Left ventricle myocardium inferior (tissue), 1 donor: ENCODE data around the gene SLC25A44. TPM values are rescaled to one million over a fixed set of nuclear protein-coding genes. Genes with fewer than 3 reads are reported as not detected.

Experiments used
- DNase-seq: peaks from one replicate; pipeline ENCODE4 v3.0.0-alpha.2; 2020
- H3K27ac ChIP-seq: fragments of 200-600 bp; replicated peaks from 2 replicates; pipeline ENCODE4 v1.8.0; 2021
- H3K27me3 ChIP-seq: fragments of 200-600 bp; 2 replicates; pipeline ENCODE4 v1.8.0; 2021; ENCODE audit warnings: low read depth
- H3K36me3 ChIP-seq: fragments of 200-600 bp; 2 replicates; pipeline ENCODE4 v1.8.0; 2021
- H3K4me1 ChIP-seq: fragments of 200-600 bp; 2 replicates; pipeline ENCODE4 v1.8.0; 2021
- H3K4me3 ChIP-seq: fragments of 200-600 bp; 2 replicates; pipeline ENCODE4 v1.8.0; 2021; ENCODE audit warnings: mild to moderate bottlenecking, moderate library complexity
- H3K9me3 ChIP-seq: fragments of 200-600 bp; replicated peaks from 2 replicates; pipeline ENCODE4 v1.8.0; 2021
- intact Hi-C: fragments of 100-400 bp; cut with micrococcal nuclease; formaldehyde crosslinking; loops from one replicate; pipeline ENCODE4 v1.11.0; 2022
- total RNA-seq: library from RNA; stranded (reverse); fragmentation: NEBNext Ultra II Directional; extraction: Animal tissue kit (Norgen Biotek cat#: 25700); gene quantifications from one replicate; pipeline ENCODE4 v1.2.1, GENCODE V29; 2021
- TF ChIP-seq, protein P1 (sequence below): fragments of 200-600 bp; IDR thresholded peaks from 2 replicates; pipeline ENCODE4 v1.8.0; 2021; ENCODE audit warnings: antibody characterized with exemption, mild to moderate bottlenecking, borderline replicate concordance
- donor health status: DM: no; HTN: yes; CAD: no; lungs with severe emphysema.

Gene SLC25A44
- total RNA-seq, 1 donor from 2014 or later = 14.4 TPM

DNA sequence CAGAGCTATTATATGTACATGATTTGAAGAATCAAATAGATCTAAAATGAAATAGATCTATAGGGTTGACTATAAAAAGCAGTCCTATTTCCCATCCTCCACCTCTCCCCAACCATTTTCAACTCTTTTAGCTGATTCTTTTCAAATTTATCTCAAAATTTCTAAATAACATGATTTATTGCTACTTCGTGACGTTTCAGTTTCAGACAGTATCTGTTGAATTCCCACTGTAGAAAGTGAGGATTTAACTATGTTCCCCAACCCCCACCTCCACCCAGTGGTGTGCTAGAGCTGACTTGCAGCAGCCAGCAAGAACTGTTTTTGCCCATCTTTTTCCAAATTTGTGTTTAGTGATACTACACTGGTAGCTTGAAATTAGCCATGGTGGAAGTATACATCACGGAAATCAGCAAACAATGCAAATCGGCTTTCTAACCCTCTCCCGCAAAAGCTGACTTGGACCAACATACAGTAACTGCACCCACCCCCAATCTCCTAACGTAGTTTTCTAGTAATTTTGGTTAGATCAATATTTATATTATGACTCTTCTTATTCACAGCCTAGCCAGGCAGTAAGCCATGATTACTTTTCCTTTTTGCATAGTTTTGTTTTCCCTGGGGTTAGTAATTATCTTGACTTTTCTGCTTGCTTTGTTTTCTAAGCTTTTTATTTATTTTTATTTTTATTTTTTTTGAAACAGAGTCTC is 29.6 kb upstream of the SLC25A44 start:
- no peaks in the 10 kb centered on the region for H3K27me3 ChIP-seq
- intact Hi-C loops = no loop called here
- H3K36me3 ChIP-seq = no peaks in the 10 kb centered on the region
- TF ChIP-seq, protein P1, sequence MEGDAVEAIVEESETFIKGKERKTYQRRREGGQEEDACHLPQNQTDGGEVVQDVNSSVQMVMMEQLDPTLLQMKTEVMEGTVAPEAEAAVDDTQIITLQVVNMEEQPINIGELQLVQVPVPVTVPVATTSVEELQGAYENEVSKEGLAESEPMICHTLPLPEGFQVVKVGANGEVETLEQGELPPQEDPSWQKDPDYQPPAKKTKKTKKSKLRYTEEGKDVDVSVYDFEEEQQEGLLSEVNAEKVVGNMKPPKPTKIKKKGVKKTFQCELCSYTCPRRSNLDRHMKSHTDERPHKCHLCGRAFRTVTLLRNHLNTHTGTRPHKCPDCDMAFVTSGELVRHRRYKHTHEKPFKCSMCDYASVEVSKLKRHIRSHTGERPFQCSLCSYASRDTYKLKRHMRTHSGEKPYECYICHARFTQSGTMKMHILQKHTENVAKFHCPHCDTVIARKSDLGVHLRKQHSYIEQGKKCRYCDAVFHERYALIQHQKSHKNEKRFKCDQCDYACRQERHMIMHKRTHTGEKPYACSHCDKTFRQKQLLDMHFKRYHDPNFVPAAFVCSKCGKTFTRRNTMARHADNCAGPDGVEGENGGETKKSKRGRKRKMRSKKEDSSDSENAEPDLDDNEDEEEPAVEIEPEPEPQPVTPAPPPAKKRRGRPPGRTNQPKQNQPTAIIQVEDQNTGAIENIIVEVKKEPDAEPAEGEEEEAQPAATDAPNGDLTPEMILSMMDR = no peak
- no peak overlapping the region for H3K4me3 ChIP-seq
- no peak overlapping the region for H3K27ac ChIP-seq
- no peak for DNase-seq
- H3K9me3 ChIP-seq = no peaks in the 10 kb centered on the region
- H3K4me1 ChIP-seq = peaks cover 34% of the 10 kb centered on the region

DNA sequence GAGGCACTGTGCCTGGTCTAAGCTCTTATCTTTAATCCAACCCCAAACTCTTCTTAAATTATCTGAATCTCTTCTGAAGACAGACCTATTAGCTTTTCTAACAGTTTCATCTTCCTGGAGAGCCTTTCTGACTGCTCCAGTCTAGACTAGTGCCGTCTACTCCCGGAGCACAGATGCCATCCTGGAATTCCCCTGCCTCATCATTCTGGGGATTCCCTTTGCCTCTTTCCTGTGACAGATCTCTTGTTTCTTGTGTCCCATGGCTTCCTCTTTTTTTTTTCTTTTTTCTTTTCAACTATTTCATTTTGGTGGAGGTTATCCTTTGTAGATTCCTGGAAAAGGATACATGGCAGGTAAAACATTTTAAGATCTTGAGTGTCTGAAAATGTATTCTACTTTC is 28.8 kb upstream of the SLC25A44 start:
- TF ChIP-seq, protein P1 = no peak
- Histone ChIP-seq H3K27ac (no peak overlapping the region), H3K9me3 (no peaks in the 10 kb centered on the region), H3K36me3 (no peaks in the 10 kb centered on the region), H3K4me1 (peaks cover 31% of the 10 kb centered on the region), H3K27me3 (no peaks in the 10 kb centered on the region), H3K4me3 (no peak overlapping the region)
- intact Hi-C loops = no loop called here
- no peak for DNase-seq

DNA sequence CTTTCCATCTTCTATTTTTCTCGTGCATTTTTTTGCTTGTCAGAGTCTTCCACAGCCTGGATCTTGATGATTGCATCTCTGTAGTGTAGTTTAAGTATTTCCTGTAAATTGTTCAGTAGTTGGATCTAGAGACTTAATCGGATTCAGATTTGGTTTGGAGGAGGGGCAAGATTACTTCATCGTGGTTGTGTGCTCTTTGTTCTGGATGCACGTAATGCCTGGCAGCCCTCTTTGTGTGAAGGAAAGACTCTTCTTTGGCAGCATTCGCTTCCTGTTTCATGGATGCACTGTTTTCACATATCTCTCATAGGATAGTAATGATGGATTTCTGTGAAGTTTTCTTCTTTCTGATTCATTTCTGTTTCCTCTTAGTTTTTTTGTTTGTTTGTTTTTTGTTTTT is 26.4 kb upstream of the SLC25A44 start:
- Histone ChIP-seq H3K4me1 (peaks cover 8% of the 10 kb centered on the region), H3K27ac (no peak overlapping the region), H3K36me3 (no peaks in the 10 kb centered on the region), H3K27me3 (no peaks in the 10 kb centered on the region), H3K4me3 (no peak overlapping the region), H3K9me3 (no peaks in the 10 kb centered on the region)
- TF ChIP-seq, protein P1 = no peak
- no peak for DNase-seq
- intact Hi-C loops = no loop called here

DNA sequence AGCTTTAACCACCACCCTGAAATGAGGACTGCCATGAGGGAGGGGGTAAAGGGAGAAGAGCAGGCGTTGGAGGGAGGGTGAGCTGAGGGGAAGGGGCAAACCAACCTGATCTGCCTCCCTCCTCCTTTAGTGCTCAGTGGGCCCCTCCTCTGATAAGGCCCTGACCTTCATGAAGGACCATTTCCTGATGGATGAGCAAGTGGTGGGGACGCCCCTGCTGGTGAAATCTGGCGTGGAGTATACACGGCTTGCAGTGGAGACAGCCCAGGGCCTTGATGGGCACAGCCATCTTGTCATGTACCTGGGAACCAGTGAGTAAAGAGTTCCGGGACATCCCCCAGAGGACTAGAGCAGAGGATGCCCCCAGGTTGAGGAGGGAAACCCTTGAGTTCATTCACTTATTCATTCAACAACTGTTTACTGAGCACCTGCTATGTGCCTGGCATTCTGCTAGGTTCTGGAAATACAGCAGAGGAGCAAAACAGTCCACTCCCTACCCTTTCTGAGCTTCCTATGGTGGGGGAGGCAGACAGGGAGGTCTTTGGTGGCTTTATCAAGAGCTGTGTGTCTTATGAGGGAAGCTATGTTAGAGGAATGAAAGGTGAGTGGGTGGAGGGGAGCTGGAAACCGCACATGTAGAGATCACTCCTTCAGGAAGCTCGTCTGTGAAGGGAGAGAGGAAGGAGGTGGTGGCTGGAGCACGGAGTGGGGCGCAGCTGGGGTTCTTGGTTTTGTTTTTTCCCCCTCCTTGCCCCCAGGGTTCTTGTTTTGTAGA is 21.0 kb upstream of the SLC25A44 start:
- Histone ChIP-seq H3K27me3 (no peaks in the 10 kb centered on the region), H3K27ac (no peak overlapping the region), H3K9me3 (no peaks in the 10 kb centered on the region), H3K4me3 (no peak overlapping the region), H3K4me1 (no peaks in the 10 kb centered on the region), H3K36me3 (no peaks in the 10 kb centered on the region)
- intact Hi-C loops = no loop called here
- no peak for DNase-seq
- TF ChIP-seq, protein P1 = no peak

DNA sequence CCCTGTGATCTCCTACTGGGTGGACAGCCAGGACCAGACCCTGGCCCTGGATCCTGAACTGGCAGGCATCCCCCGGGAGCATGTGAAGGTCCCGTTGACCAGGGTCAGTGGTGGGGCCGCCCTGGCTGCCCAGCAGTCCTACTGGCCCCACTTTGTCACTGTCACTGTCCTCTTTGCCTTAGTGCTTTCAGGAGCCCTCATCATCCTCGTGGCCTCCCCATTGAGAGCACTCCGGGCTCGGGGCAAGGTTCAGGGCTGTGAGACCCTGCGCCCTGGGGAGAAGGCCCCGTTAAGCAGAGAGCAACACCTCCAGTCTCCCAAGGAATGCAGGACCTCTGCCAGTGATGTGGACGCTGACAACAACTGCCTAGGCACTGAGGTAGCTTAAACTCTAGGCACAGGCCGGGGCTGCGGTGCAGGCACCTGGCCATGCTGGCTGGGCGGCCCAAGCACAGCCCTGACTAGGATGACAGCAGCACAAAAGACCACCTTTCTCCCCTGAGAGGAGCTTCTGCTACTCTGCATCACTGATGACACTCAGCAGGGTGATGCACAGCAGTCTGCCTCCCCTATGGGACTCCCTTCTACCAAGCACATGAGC is 17.2 kb upstream of the SLC25A44 start:
- Histone ChIP-seq H3K9me3 (no peaks in the 10 kb centered on the region), H3K36me3 (no peaks in the 10 kb centered on the region), H3K4me1 (no peaks in the 10 kb centered on the region), H3K4me3 (no peak overlapping the region), H3K27ac (no peak overlapping the region), H3K27me3 (peaks cover 7% of the 10 kb centered on the region)
- DNase-seq = no peak
- intact Hi-C loops = no loop called here
- TF ChIP-seq, protein P1 = no peak
